ENCODE data around the gene TMEM196.

Gene TMEM196

GRCh38 chr7:19677180-19677579, 96.2 kb downstream of the TMEM196 start:
- in situ Hi-C loops (cut with HindIII; ENCODE audit: low sequenced_read_pairs) = no loop called here
- no peak for TF ChIP-seq CTCF (IDR thresholded peaks at IDR 0.05; ENCODE audit: low read depth, low read length)
- peak; percentile 24 for DNase-seq (ENCODE audit: low read depth, low spot score)
- H3K4me3 ChIP-seq (ENCODE audit: low read depth, low read length) = no peak overlapping the region

GRCh38 chr7:19675816-19676215, 97.6 kb downstream of the TMEM196 start:
- no peak overlapping the region for H3K4me3 ChIP-seq (ENCODE audit: low read depth, low read length)
- no peak for TF ChIP-seq CTCF (IDR thresholded peaks at IDR 0.05; ENCODE audit: low read depth, low read length)
- no peak for DNase-seq (ENCODE audit: low read depth, low spot score)
- in situ Hi-C loops (cut with HindIII; ENCODE audit: low sequenced_read_pairs) = no loop called here

- DNase-seq (ENCODE audit: low read depth, low spot score) = peak; percentile 62
- TF ChIP-seq CTCF (IDR thresholded peaks at IDR 0.05; ENCODE audit: low read depth, low read length) = no peak
- in situ Hi-C loops (cut with HindIII; ENCODE audit: low sequenced_read_pairs) = no loop called here
- H3K4me3 ChIP-seq (ENCODE audit: low read depth, low read length) = no peak overlapping the region
Observed at GRCh38 chr7:19674266-19674960, 99.0 kb downstream of the TMEM196 start.

- no peak for TF ChIP-seq CTCF (IDR thresholded peaks at IDR 0.05; ENCODE audit: low read depth, low read length)
- in situ Hi-C loops (cut with HindIII; ENCODE audit: low sequenced_read_pairs) = no loop called here
- H3K4me3 ChIP-seq (ENCODE audit: low read depth, low read length) = no peak overlapping the region
- no peak for DNase-seq (ENCODE audit: low read depth, low spot score)
Observed at GRCh38 chr7:19670806-19671205, 102.6 kb downstream of the TMEM196 start.

All from astrocyte of the spinal cord (primary cell).